Stimulated activated CD4-positive, alpha-beta T cell treated with anti-CD3 and anti-CD28 coated beads, Interleukin-1b, Interleukin-23, amount 100 ng/mL, for 48 hours (primary cell): Measurements from ENCODE around the gene SLC66A2.
"Not testable (repeated sequence)": the region's sequence is repeated elsewhere in the genome, so short reads cannot be mapped to it uniquely, and the experiment has no call there.

Source experiments
- DNase-seq: peaks from one replicate; pipeline ENCODE4 v3.0.0-alpha.2; 2020

SLC66A2 gene

GRCh38 chr18:79900610-79901570, 50.6 kb downstream of the SLC66A2 start:
- DNase-seq, result no peak

GRCh38 chr18:79899609-79900445, 51.6 kb downstream of the SLC66A2 start:
- no peak for DNase-seq

GRCh38 chr18:79898952-79899608, 52.4 kb downstream of the SLC66A2 start:
- DNase-seq, result no peak

GRCh38 chr18:79897940-79898625, 53.4 kb downstream of the SLC66A2 start:
- DNase-seq, result no peak

GRCh38 chr18:79896738-79897137, 54.7 kb downstream of the SLC66A2 start:
- no peak for DNase-seq

GRCh38 chr18:79890674-79891073, 60.8 kb downstream of the SLC66A2 start:
- DNase-seq, result peak; percentile 59

- DNase-seq, result no peak
Measured at GRCh38 chr18:79889569-79889968, 61.9 kb downstream of the SLC66A2 start.

GRCh38 chr18:79888016-79888415, 63.4 kb downstream of the SLC66A2 start:
- no peak for DNase-seq

GRCh38 chr18:79887181-79888000, 64.1 kb downstream of the SLC66A2 start:
- DNase-seq, result no peak

- no peak for DNase-seq
Measured at GRCh38 chr18:79884963-79885728, 66.3 kb downstream of the SLC66A2 start.

GRCh38 chr18:79884294-79884962, 67.0 kb downstream of the SLC66A2 start:
- DNase-seq, result no peak

GRCh38 chr18:79883461-79884293, 67.8 kb downstream of the SLC66A2 start:
- no peak for DNase-seq

- DNase-seq, result no peak
Measured at GRCh38 chr18:79882522-79883241, 68.8 kb downstream of the SLC66A2 start.

- DNase-seq, result no peak
Measured at GRCh38 chr18:79881695-79882094, 69.8 kb downstream of the SLC66A2 start.

- DNase-seq, result no peak
Measured at GRCh38 chr18:79879566-79879965, 71.9 kb downstream of the SLC66A2 start.

- DNase-seq, result no peak
Measured at GRCh38 chr18:79878741-79879378, 72.6 kb downstream of the SLC66A2 start.

GRCh38 chr18:79878246-79878645, 73.2 kb downstream of the SLC66A2 start:
- DNase-seq, result not testable (repeated sequence)
